HepG2 (cell line): ENCODE measurements around the gene RNF222. TPM values are rescaled to one million over a fixed set of nuclear protein-coding genes. Genes with fewer than 3 reads are reported as not detected.

Experiments
- ATAC-seq: fragments of 200-7000 bp; cut with Tn5 transposase; 3 replicates; pipeline ENCODE4 v1.9.1; 2020; ENCODE audit warnings: mild to moderate bottlenecking, moderate library complexity
- BruUV-seq: library from RNA; stranded (reverse); fragments of 400-500 nt; replicated peaks from 2 replicates; lab custom pipeline; 2021; lab: Mats Ljungman, UMichigan
- CTCF ChIA-PET: fragments of 300-600 bp; formaldehyde crosslinking; extraction: SDS; loops from one replicate; lab custom pipeline; 2021; ENCODE audit warnings: low total read pairs, inconsistent platforms, low intra/inter-chr PET ratio; lab: Yijun Ruan, JAX
- POLR2A ChIA-PET: fragments of 350-600 bp; sonication (Branson Sonifier 250); formaldehyde crosslinking; loops from one replicate; lab custom pipeline; 2020; ENCODE audit warnings: antibody characterized with exemption, inconsistent platforms; lab: Yijun Ruan, JAX
- DNase-seq: peaks from one replicate; pipeline ENCODE4 v3.0.0-alpha.2; 2015; ENCODE audit warnings: low spot score
- FAIRE-seq: peaks from 3 replicates; lab custom pipeline; 2011; peaks lifted over from hg19 to GRCh38; lab: Jason Lieb, UNC
- H2AFZ ChIP-seq: one replicate; pipeline ENCODE4 v1.6.1; 2011; ENCODE audit warnings: low read length, inconsistent platforms
- H3K27ac ChIP-seq: fragments of 300-600 bp; 3 replicates; pipeline ENCODE4 v1.8.0; 2011; ENCODE audit warnings: mixed run types, mild to moderate bottlenecking, mixed read lengths, low read length, inconsistent platforms; ENCODE audit not compliant: insufficient read depth; ENCODE audit errors: extremely low read length
- H3K27me3 ChIP-seq, 2 experiments: fragments of 200-600 bp in 1 of 2; 2 replicates in 1 of 2; 3 replicates in 1 of 2; pipeline versions ENCODE4 v1.6.0 to v1.8.0; 2011; ENCODE audit warnings: low read length in 2 of 2, mild to moderate bottlenecking in 2 of 2, moderate library complexity in 2 of 2, inconsistent platforms in 1 of 2; ENCODE audit not compliant: insufficient read depth in 2 of 2, control insufficient read depth in 1 of 2
- H3K36me3 ChIP-seq, 2 experiments: fragments of 200-600 bp in 1 of 2; replicated peaks in 1 of 2; 2 replicates in 1 of 2; 3 replicates in 1 of 2; pipeline versions ENCODE4 v1.5.1 to v1.8.0; 2011; ENCODE audit warnings: low read length in 2 of 2, inconsistent platforms in 1 of 2; ENCODE audit not compliant: insufficient read depth in 2 of 2, control insufficient read depth in 1 of 2
- H3K4me1 ChIP-seq: 2 replicates; pipeline ENCODE4 v1.5.1; 2012; ENCODE audit warnings: low read length, inconsistent platforms; ENCODE audit not compliant: insufficient read depth
- H3K4me2 ChIP-seq: 2 replicates; pipeline ENCODE4 v1.6.0; 2011; ENCODE audit warnings: low read depth, low read length, inconsistent platforms
- H3K4me3 ChIP-seq, 3 experiments: fragments of 200-600 bp in 1 of 3; sonication (generic), shearing (Covaris generic) in 1 of 3; replicated peaks in 1 of 3; 2 replicates each; pipeline ENCODE4 v1.5.1; 2011 to 2016; ENCODE audit warnings: low read length in 3 of 3, inconsistent platforms in 2 of 3, low read depth in 2 of 3, mild to moderate bottlenecking in 2 of 3, control low read depth in 1 of 3, mixed read lengths in 1 of 3; ENCODE audit not compliant: insufficient read depth in 1 of 3
- H3K79me2 ChIP-seq: one replicate; pipeline ENCODE4 v1.6.1; 2011; ENCODE audit warnings: low read length, inconsistent platforms; ENCODE audit not compliant: insufficient read depth
- H3K9ac ChIP-seq: 2 replicates; pipeline ENCODE4 v1.6.0; 2011; ENCODE audit warnings: mild to moderate bottlenecking, low read depth, low read length, inconsistent platforms; ENCODE audit not compliant: insufficient read depth
- H3K9me3 ChIP-seq: 2 replicates; pipeline ENCODE4 v1.5.1; 2012; ENCODE audit warnings: mild to moderate bottlenecking, low read length
- H4K20me1 ChIP-seq: 2 replicates; pipeline ENCODE4 v1.6.0; 2011; ENCODE audit warnings: inconsistent platforms, mild to moderate bottlenecking, low read length, moderate library complexity; ENCODE audit not compliant: insufficient read depth
- ATF7 ChIP-seq, 2 experiments: fragments of 450-650 bp in 1 of 2; sonication (generic) in 1 of 2; formaldehyde crosslinking in 1 of 2; IDR thresholded peaks; 2 replicates each; pipeline versions ENCODE4 v1.4.0 to v1.6.1; 2016 to 2020; ENCODE audit warnings: antibody characterized with exemption in 1 of 2, mild to moderate bottlenecking in 1 of 2, missing genetic modification reagents in 1 of 2
- CREB1 ChIP-seq, 2 experiments: fragments of 450-650 bp in 1 of 2; IDR thresholded peaks; 2 replicates each; pipeline ENCODE4 v1.6.1; 2016 to 2017; ENCODE audit warnings: control low read depth in 1 of 2, mild to moderate bottlenecking in 1 of 2, missing compliant biosample characterization in 1 of 2, missing genetic modification characterization in 1 of 2
- HNRNPL ChIP-seq: fragments of 200-400 bp; formaldehyde crosslinking; IDR thresholded peaks from 2 replicates; pipeline ENCODE4 v1.6.1; 2017; ENCODE audit warnings: mild to moderate bottlenecking, low read depth, low read length
- MZF1 ChIP-seq: sonication (generic); formaldehyde crosslinking; IDR thresholded peaks from 2 replicates; pipeline ENCODE4 v1.8.1; 2023; ENCODE audit warnings: mild to moderate bottlenecking, missing genetic modification reagents, borderline replicate concordance
- NFATC3 ChIP-seq: sonication (generic); formaldehyde crosslinking; IDR thresholded peaks from 2 replicates; pipeline ENCODE4 v1.5.1; 2020; ENCODE audit warnings: mild to moderate bottlenecking, missing genetic modification reagents
- PAX8 ChIP-seq: sonication (generic); formaldehyde crosslinking; IDR thresholded peaks from 2 replicates; pipeline ENCODE4 v1.8.0; 2022; ENCODE audit warnings: mild to moderate bottlenecking, missing genetic modification reagents, borderline replicate concordance
- RORA ChIP-seq: sonication (generic); formaldehyde crosslinking; IDR thresholded peaks from 2 replicates; pipeline ENCODE4 v1.5.0; 2020; ENCODE audit warnings: mild to moderate bottlenecking, missing genetic modification reagents, moderate library complexity
- ZBTB7A ChIP-seq: sonication (generic); formaldehyde crosslinking; IDR thresholded peaks from 2 replicates; pipeline ENCODE4 v1.8.0; 2022; ENCODE audit warnings: mild to moderate bottlenecking, missing genetic modification reagents
- ZNF607 ChIP-seq: sonication (generic); formaldehyde crosslinking; IDR thresholded peaks from 2 replicates; pipeline ENCODE4 v1.5.1; 2020; ENCODE audit warnings: missing genetic modification reagents, mild to moderate bottlenecking, borderline replicate concordance
- ZNF746 ChIP-seq: sonication (generic); formaldehyde crosslinking; IDR thresholded peaks from 2 replicates; pipeline ENCODE4 v1.8.0; 2022; ENCODE audit warnings: mild to moderate bottlenecking, missing genetic modification reagents
- WGBS: methylation state at CpG from one replicate; pipeline ENCODE4 v1.1.6; 2017; ENCODE audit warnings: low lambda C conversion rate; 5-methylcytosine and 5-hydroxymethylcytosine counted together
- in situ Hi-C: cut with HindIII; loops from 2 replicates; pipeline ENCODE4 v1.10.0; 2017; ENCODE audit warnings: low pct_unique_long_range_greater_than_20kb; ENCODE audit not compliant: extremely low pct_ligation_motif_present
- intact Hi-C: fragments of 100-400 bp; cut with micrococcal nuclease; formaldehyde crosslinking; loops from one replicate; pipeline ENCODE4 v1.10.0; 2022; ENCODE audit not compliant: unreplicated experiment
- polyA plus RNA-seq, 8 experiments: library from polyadenylated mRNA; depleted of rRNA in 3 of 8; stranded (reverse) in 7 of 8; unstranded in 1 of 8; fragments of >200 nt; fragmentation: Illumina TruSeq in 4 of 8; extraction: Trizol in 4 of 8; gene quantifications; 2 replicates each; pipeline versions ENCODE4 v1.2.1 to v1.2.3, GENCODE V29; 2011 to 2016; ENCODE audit warnings: low read depth in 4 of 8, missing spikeins in 1 of 8, mixed read lengths in 1 of 8; ENCODE audit not compliant: insufficient read depth in 1 of 8
- total RNA-seq, 5 experiments: library from RNA; depleted of rRNA; stranded (reverse); fragments of >200 nt; fragmentation: Illumina TruSeq; extraction: Trizol; gene quantifications; 2 replicates each; pipeline ENCODE4 v1.2.3, GENCODE V29; 2016; ENCODE audit warnings: low read depth in 1 of 5
- TF ChIP-seq, protein P1 (sequence below): sonication (generic); formaldehyde crosslinking; IDR thresholded peaks from 2 replicates; pipeline ENCODE4 v1.4.0; 2020; ENCODE audit warnings: missing genetic modification reagents
- TF ChIP-seq, protein P2 (sequence below): sonication (generic); formaldehyde crosslinking; IDR thresholded peaks from 2 replicates; pipeline ENCODE4 v1.4.0; 2020; ENCODE audit warnings: mild to moderate bottlenecking, missing genetic modification reagents

RNF222 gene
- total and polyA plus RNA-seq, 2 of the 13 experiments (the other 11 are each of a cell fraction or from before 2014, with no cell fraction given), result not detected

DNA sequence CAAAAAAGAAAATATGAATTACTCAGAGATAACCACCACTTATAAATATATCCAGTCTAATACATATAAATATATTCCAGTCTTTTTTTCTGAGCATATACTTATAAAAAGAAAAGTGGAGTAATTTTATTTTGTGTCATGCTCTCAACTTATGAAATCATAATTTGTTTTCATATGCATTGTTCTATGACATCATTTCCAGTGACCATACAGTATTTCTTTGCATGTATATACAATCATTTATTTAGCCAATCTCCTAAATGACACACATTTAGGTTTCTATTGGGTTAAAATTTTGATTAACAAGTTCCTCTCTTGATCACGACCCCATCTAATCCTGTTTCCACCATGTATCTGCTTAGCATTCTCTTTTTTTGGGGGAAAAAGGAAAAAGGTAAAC lies 21.7 kb upstream of the RNF222 start:
- Histone ChIP-seq H3K9ac (no peak overlapping the region), H3K27ac (no peak overlapping the region), H3K4me2 (no peak overlapping the region), H2AFZ (no peak overlapping the region), H3K36me3 (no peaks in the 10 kb centered on the region), H3K4me1 (peaks cover 69% of the 10 kb centered on the region), H4K20me1 (no peaks in the 10 kb centered on the region), H3K9me3 (no peaks in the 10 kb centered on the region), H3K4me3 (no peak overlapping the region), H3K79me2 (no peaks in the 10 kb centered on the region), H3K27me3 (no peaks in the 10 kb centered on the region)
- ChIA-PET POLR2A (interaction anchor here (1.2 to 2.4 kb wide), 3 partner anchors 16 to 562 kb away, joined by 3 to 42 read pairs (median 10); partner anchors contain the start of genes NAA38 and NDEL1), CTCF (no interaction called here)
- 90% methylated on average over 1 of the region's 1 CpG for WGBS
- TF ChIP-seq, protein P1, sequence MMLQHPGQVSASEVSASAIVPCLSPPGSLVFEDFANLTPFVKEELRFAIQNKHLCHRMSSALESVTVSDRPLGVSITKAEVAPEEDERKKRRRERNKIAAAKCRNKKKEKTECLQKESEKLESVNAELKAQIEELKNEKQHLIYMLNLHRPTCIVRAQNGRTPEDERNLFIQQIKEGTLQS (CRISPR knock-in tag), result no peak
- TF ChIP-seq CREB1 (IDR thresholded peaks at IDR 0.05) (peak; percentile 25; the same call in 1 of the 2 replicates), CREB1 (CRISPR knock-in tag; IDR thresholded peaks at IDR 0.05) (no peak), ATF7 (IDR thresholded peaks at IDR 0.05) (peak; percentile 62), ATF7 (CRISPR knock-in tag; IDR thresholded peaks at IDR 0.05) (no peak)
- intact Hi-C loops (no loop called here), in situ Hi-C loops (no loop called here)
- no TSS peak for BruUV-seq
- no peak for DNase-seq
- ATAC-seq, result no peak
- FAIRE-seq, result no peak

DNA sequence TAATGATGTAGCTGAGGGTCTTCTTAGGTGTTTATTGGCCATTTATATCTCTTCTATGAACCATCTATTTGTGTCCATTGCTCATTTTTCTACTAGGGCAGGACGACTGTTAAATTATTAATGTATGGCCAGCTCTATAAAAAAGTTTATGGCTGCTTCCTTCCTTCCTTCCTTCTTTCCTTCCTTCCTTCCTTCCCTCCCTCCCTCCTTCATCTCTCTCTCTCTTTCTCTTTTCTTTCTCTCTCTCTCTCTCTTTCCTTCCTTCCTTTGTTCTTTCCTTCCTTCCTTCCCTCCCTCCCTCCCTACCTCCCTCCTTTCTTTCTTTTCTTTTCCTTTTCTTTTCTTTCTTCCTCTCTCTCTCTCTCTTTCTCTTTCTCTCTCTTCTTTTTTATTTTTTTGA lies 20.8 kb upstream of the RNF222 start:
- ChIA-PET CTCF (no interaction called here), POLR2A (no interaction called here)
- WGBS, result 84% methylated on average over 1 of the region's 1 CpG
- Histone ChIP-seq H3K4me1 (peaks cover 69% of the 10 kb centered on the region), H3K9me3 (no peaks in the 10 kb centered on the region), H3K4me2 (peak overlapping the region; percentile 56; the same call in 1 of the 2 replicates), H3K36me3 (no peaks in the 10 kb centered on the region), H4K20me1 (no peaks in the 10 kb centered on the region), H3K27ac (no peak overlapping the region), H3K27me3 (no peaks in the 10 kb centered on the region), H2AFZ (no peak overlapping the region), H3K79me2 (no peaks in the 10 kb centered on the region), H3K4me3 (no peak overlapping the region), H3K9ac (no peak overlapping the region)
- BruUV-seq, result no TSS peak
- ATAC-seq, result no peak
- no peak for FAIRE-seq
- no peak for DNase-seq
- intact Hi-C loops (no loop called here), in situ Hi-C loops (no loop called here)
- no peak for TF ChIP-seq ZBTB7A
- TF ChIP-seq NFATC3 (CRISPR knock-in tag), result no peak
- no peak for TF ChIP-seq ZNF607 (CRISPR knock-in tag)
- TF ChIP-seq, protein P2, sequence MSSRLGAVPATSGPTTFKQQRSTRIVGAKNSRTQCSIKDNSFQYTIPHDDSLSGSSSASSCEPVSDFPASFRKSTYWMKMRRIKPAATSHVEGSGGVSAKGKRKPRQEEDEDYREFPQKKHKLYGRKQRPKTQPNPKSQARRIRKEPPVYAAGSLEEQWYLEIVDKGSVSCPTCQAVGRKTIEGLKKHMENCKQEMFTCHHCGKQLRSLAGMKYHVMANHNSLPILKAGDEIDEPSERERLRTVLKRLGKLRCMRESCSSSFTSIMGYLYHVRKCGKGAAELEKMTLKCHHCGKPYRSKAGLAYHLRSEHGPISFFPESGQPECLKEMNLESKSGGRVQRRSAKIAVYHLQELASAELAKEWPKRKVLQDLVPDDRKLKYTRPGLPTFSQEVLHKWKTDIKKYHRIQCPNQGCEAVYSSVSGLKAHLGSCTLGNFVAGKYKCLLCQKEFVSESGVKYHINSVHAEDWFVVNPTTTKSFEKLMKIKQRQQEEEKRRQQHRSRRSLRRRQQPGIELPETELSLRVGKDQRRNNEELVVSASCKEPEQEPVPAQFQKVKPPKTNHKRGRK (CRISPR knock-in tag), result peak; percentile 93
- TF ChIP-seq ZNF746 (CRISPR knock-in tag), result no peak
- TF ChIP-seq PAX8 (CRISPR knock-in tag), result no peak
- no peak for TF ChIP-seq MZF1 (CRISPR knock-in tag)
- TF ChIP-seq HNRNPL, result no peak
- no peak for TF ChIP-seq RORA (CRISPR knock-in tag)
